HG02938 (cell line): ENCODE data around the gene CMTR2.

ENCODE experiments used
- ATAC-seq: cut with Tn5 transposase; IDR thresholded peaks from one replicate; pipeline ENCODE4 v1.9.1; 2021; ENCODE audit warnings: mild to moderate bottlenecking, moderate library complexity; ENCODE audit not compliant: unreplicated experiment

CMTR2 gene

DNA sequence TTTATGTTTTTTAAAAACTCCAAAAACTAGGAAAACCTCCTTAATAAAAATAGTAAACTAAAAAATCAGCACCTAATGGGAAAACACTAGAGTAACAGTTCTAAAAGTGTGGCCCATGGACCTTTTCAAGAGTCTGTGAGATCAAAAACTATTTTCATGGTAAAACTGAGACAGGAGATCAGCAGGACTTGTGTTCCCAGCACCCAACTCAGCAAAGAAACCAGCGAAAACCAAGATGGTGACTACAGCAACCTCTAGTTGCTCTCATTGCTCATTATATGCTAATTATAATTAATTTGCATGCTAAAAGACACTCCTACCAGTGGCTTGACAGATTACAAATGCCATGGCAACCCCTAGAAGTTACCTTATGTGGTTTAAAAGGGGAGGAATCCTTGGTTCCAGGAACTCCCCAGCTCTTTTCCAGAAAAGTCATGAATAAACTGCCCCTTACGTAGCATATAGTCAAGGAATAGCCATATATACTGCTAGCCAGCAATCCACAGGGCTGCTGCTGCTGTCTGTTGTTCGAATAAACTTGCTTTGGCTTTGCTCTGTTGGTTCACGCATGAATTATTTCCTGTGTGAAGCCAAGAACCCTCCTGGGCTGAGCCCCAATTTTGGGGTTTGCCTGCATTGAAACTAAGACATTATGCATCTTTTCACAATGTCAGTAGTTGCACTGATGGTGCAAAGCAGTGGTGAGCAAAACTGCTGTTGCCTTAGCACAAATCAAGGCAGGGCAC, 12.4 kb downstream of the CMTR2 start:
- ATAC-seq: no peak

- no peak for ATAC-seq
Observed at GRCh38 chr16:71273384-71273783, 15.8 kb downstream of the CMTR2 start.

DNA sequence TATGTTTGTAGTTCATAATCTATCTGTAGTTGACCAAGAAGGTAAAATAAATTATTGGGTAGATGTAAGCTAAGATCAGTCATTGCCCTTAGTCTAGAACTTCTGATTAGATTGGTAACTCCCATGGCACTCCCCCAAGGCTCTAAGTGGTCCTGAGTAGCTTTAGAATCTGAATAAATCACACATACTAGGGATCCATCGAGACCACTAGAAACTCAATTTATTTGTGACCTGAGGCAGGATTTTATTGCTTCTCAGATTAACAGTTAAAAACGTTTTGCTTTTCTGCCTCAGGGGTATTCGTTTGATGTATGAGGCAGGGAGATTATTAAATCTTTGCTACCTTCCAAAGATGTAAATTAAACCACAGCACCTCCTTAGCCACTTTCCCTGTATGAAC, 24.9 kb downstream of the CMTR2 start:
- no peak for ATAC-seq

DNA sequence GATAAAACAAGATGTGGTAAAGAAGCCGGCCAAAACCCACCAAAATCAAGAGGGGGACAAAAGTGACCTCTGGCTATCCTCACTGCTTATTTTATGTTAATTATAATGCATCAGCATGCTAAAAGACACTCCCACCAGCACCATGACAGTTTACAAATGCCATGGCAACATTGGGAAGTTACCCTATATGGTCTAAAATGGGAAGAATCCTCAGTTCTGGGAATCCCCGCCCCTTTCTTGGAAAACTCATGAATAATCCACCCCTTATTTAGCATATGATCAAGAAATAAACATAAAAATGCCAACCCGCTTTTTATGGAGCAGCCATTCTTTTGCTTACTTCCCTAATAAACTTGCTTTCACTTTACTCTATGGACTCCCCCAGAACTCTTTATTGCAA, 25.6 kb downstream of the CMTR2 start:
- ATAC-seq: no peak

GRCh38 chr16:71262391-71262790, 26.8 kb downstream of the CMTR2 start:
- ATAC-seq: no peak

DNA sequence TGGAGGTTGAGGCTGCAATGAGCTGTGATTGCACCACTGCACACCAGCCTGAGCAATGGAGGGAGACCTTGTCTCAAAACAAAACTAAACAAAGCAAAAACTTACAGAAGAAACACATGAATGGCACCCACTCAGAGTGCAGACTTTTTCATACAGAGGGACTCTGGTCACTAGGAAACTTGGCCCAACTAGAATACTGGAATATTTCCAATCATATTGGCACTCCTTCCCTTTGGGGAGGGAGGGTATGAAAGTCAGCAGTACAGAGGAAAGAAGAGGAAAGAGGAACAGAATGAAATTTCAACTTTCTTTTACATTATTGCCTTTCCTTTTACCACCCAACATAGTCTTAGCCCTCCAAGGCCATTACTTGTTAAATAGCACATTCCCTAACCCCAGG, 28.2 kb downstream of the CMTR2 start:
- no peak for ATAC-seq

GRCh38 chr16:71259086-71259485, 30.1 kb downstream of the CMTR2 start:
- ATAC-seq: no peak

GRCh38 chr16:71258372-71258771, 30.8 kb downstream of the CMTR2 start:
- ATAC-seq: no peak

- ATAC-seq: no peak
Observed at GRCh38 chr16:71257768-71258167, 31.4 kb downstream of the CMTR2 start.

GRCh38 chr16:71255721-71256120, 33.5 kb downstream of the CMTR2 start:
- ATAC-seq: no peak

- no peak for ATAC-seq
Observed at GRCh38 chr16:71254832-71255525, 34.2 kb downstream of the CMTR2 start.

- ATAC-seq: no peak
Observed at GRCh38 chr16:71250461-71251235, 38.6 kb downstream of the CMTR2 start.

DNA sequence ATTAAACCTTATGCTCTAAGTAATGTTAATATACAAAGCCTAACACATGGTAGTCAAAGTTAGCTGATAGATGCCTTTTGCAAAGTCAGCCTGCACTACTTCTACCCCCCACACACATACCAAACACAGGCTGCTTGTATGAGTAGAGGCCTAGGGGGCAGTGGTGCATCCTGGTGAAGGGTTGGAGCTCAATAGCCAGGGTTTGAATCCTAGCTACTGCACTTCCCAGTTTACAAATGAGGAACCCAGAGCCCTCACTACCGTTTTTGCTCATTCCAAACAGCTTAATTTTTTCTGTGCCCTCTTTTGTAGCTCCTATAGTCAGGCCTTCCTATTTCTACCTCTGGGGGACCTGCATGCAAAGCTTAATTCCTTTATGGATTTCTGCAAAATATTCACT, 39.8 kb downstream of the CMTR2 start:
- no peak for ATAC-seq

DNA sequence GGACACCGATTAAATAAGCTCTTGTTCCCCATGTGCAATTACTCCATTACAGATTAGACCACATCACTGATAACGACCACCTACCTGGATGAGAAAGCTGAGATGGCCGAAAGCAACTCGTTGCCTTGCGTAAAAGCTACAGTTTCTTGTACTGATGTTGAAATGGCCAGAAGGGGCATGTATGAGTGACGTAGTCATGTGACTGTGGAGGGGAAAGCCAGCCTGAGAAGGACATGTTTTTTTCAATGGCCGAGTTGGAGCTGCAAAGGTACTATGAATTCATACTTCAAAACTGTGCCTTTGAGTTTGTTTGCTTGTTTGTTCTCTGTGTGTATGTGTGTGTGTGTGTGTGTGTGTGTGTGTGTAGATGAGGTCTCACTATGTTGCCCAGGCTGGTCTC, 41.7 kb downstream of the CMTR2 start:
- ATAC-seq: no peak

GRCh38 chr16:71246309-71246708, 42.9 kb downstream of the CMTR2 start:
- ATAC-seq: no peak

GRCh38 chr16:71244521-71244920, 44.7 kb downstream of the CMTR2 start:
- no peak for ATAC-seq

DNA sequence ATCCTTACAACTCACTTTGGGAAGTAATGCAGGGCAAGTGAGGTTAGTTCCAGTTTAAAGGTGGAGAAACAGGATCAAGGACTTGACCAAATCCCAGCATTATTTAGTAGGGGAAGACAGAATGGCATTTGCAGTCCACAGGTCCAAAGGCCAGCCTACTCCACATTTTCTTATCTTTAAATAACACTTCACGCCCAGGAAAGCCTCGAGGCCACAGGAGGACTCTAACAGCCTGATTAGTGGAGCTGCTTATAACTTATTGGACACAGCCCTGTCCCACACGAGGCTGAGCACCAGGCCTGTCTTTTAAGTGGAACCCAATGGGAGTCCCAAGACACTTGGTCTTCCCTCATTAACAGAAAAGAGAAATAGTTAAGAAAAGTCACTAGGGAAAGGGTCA, 46.6 kb downstream of the CMTR2 start:
- no peak for ATAC-seq

GRCh38 chr16:71242036-71242435, 47.2 kb downstream of the CMTR2 start:
- no peak for ATAC-seq
